GM18520 (cell line): Measurements from ENCODE around the gene PLD1.
"Not testable (repeated sequence)": the region's sequence is repeated elsewhere in the genome, so short reads cannot be mapped to it uniquely, and the experiment has no call there.

ENCODE experiments used
- ATAC-seq: cut with Tn5 transposase; IDR thresholded peaks from one replicate; pipeline ENCODE4 v1.9.1; 2021; ENCODE audit not compliant: unreplicated experiment

Gene PLD1

GRCh38 chr3:171809861-171810628, at the start of gene PLD1:
Gene PLD1, minus strand, starts transcription at chr3:171810483. Its CDS starts 72,432 bp downstream, at chr3:171738051.
- peak; percentile 23 for ATAC-seq

DNA sequence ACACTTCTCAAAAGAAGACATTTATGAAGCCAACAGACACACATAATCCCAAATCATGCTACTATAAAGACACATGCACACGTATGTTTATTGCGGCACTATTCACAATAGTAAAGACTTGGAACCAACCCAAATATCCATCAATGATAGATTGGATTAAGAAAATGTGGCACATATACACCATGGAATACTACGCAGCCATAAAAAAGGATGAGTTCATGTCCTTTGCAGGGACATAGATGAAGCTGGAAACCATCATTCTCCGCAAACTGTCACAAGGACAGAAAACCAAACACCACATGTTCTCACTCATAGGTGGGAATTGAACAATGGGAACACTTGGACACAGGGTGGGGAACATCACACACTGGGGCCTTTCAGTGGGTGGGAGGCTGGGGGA, 48.5 kb upstream of the PLD1 start:
- ATAC-seq, result not testable (repeated sequence)

DNA sequence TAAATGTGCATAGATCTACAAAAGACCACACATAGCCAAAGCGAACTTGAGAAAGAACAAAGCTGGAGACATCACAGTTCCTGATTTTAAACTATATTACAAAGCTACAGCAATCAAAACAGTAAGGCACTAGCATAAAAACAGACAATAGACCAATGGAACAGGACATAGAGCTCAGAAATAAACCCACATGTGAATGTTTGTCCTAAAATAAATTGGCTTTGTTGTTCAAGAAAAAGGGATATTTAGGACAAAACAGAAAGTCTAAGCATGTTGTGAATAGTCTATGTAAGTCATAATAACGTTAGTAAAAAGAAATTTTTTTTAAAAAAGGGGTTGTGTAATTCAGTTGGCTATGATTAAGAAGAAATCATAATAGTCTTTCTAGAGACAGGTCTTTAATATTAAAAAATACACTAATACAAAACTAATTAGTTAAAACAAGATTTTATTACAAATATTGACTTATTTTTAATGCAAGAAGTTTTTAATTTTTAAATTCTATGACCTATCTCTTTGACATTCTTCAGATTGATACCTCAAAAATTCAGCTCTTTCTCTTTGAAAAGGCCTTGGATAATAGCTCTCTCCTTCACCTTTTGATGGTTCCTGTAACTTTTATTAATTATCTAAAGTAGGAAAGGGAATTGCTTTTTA, 44.5 kb upstream of the PLD1 start:
- ATAC-seq, result no peak

GRCh38 chr3:171851660-171852058, 41.4 kb upstream of the PLD1 start:
- no peak for ATAC-seq

DNA sequence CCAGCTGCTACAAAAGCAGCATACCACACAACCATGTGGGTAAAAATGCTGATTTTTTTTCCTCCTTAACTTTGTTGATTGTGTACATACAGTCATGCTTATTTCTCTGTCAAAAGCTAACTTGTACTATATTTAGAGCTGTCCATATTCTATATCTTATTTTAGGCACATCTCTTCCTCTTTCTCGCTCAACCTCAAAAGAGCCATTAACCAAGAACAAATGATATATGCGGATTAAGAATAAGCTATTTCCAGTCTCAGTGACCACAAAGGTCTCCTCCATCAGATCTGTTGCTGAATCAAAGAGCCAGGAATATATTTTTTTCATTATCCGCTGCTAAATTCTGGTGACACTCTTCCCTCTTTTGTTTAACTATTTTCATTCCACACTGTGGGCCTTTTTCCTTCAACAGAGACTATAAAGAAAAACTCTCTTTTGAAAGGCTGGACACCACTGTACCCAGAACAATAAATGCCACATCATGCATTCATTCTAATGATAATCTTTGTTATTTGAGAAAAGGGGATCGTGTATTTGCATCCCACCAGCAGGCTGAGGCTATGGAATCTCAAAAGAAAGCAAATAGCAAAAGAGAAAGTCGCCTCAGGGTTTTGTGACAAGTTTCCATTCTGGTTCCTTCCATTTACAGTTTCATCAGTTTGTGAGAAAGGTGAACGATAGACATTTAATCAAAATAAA, 40.8 kb upstream of the PLD1 start:
- no peak for ATAC-seq

GRCh38 chr3:171850320-171850959, 40.2 kb upstream of the PLD1 start:
- no peak for ATAC-seq

- ATAC-seq, result no peak
These were observed 39.5 kb upstream of the PLD1 start for GRCh38 chr3:171849617-171850319.

DNA sequence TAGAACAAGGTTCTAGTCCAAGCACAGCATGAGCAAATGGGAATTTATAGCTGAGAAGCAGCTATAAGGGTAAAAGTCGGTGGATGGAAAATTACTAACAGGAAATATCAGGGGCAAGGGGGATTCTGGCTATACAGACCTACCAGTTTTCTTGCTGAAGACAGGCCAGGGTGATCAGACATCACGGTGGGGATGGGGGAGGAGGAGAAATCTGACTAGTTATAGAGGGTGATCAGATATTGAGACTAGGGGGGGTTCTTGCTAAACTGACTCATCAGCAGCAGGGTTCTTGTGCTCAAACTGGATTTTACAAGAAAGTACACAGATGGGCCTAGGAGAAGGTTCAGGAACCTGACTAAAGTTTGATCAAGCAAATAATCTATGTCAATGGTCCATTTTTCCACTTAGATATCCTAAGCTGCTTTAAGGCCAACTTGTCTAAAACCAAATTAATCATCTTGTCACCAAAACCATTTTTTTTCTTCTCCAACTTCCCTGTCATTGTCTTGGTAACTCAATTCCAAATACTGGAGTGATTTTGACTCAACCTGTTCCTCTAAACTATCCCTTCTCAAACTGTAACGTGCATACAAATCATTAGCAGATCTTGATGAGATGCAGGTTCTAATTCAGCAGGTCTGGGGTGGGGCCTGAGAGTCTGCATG, 37.4 kb upstream of the PLD1 start:
- ATAC-seq, result no peak

DNA sequence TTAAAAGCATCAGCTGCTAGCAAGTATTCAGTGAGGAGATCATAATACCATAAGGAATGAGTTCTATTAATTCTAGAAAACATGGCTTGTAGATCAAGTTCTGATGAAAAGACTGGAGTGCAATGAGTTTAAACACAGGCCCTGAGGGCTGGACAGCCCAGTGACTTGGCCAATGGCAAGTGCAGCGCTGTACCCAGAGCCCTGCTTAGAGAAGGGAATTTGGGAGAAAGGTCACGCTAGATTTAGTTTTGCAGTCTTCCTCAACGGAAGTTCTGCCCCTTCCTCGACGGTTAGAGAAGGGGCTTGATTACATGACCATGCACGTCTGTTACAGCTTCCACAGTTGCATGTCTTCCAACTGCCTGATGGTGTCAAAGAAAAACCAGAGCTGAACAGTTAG, 36.9 kb upstream of the PLD1 start:
- no peak for ATAC-seq

- ATAC-seq, result peak; percentile 77
These were observed 36.3 kb upstream of the PLD1 start for GRCh38 chr3:171846597-171846996.

DNA sequence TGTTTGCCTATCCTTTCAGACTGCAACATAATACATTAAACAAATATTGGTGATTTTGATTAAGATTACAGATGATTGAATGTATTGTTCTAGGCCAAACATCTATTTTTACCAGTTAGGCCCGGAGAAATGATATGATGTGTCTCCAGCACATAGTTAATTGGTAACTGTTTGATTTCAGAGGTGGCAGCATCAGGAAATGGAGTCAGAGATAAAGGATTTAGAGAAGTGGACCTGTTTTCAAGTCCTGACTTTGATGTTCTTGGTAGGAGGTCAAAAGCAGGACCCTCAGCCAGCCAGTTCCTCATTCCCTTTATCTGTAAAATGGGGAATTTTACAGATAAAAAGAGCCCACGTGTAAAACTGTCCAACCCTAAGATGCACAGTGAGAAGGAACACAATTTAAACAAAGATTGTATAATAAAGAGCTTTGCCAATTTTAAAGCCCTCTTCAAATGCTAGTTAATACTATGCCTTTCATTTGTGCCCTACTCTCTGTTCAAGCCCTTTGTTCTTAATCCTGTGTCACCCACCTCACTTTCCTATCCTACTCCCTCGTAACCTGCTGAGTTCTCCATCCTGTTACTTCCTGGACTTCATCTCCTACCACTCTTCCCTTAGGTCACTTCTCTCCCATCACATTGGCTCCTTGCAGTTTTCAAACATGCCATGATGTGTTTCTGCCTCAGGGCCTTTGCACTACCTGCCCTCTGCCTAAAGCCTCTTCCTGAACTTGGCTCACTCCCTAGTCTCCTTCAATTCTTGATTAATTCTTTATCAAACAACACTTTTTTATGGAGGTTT, 35.4 kb upstream of the PLD1 start:
- ATAC-seq, result no peak

DNA sequence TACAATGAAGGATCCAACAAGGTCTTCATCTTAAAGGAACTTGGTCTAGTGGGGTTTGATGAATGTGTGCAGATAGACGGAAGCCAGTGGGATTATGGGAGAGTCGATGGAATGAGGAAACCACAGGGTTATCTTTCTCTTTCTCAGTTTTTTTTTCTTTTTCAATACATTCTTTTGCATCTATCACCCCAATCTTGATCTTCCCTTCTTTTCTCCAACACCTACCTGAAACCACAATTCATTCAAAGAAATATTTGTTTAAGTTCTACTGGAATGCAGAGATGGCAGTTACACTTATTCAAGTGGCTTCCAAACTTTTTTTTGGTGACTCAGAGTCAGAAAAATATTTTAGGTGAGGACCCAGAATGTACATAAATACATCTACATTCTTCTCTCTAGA, 34.6 kb upstream of the PLD1 start:
- no peak for ATAC-seq

DNA sequence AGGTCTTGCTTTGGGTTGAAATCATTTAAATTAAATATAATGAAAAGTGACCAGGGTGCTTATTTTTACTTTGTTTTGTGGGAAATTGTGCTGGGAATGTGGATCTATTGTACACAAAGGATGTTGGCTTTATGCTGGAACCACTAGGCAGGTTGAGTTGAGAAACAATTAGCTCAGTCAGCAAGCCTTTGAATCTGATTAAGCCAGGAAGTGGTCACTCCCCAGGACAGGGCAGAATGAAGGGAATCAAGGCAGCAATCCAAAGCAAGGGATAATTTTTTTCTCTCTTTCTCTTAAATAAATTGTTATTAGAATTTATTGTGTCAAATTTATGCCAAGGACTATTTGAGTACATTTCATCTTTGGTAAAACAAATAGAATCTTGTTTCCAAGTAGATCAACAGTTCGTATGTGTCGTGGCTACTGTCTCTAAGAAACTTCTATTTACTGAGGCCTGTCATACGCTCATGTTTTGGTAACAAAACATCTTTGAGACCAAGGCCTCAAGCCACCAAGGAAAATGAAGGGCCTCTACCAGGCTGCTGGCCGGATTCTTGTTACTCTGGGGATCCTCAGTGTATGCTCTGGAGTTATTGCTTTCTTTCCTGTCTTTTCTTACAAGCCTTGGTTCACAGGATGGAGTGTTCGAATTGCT, 32.7 kb upstream of the PLD1 start, which contains the start of gene TMEM212:
TSS of gene TMEM212 (plus strand) at position 486 of the 655 bp plus-strand sequence. CDS start at position 521, 35 bp downstream.
- no peak for ATAC-seq

DNA sequence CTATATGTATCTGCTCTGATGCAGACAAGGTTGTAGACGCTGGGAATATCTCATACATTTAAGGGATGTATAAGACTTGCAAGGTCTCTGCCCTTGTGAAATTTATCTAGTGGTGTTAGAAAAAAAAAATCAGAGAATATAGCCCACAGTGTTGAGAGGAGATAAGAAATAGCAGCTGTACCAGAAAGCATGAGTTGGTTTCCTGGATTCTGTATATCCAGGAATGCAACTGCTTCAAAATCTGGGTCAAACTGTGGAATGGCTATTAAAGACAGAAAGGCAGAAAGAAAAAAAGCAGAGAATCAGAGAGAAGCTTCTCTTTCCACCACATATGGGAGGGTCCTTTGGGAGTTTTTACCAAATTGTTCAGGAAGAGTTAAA, 31.3 kb upstream of the PLD1 start:
- no peak for ATAC-seq

- ATAC-seq, result no peak
These were observed 30.7 kb upstream of the PLD1 start for GRCh38 chr3:171840811-171841619.

DNA sequence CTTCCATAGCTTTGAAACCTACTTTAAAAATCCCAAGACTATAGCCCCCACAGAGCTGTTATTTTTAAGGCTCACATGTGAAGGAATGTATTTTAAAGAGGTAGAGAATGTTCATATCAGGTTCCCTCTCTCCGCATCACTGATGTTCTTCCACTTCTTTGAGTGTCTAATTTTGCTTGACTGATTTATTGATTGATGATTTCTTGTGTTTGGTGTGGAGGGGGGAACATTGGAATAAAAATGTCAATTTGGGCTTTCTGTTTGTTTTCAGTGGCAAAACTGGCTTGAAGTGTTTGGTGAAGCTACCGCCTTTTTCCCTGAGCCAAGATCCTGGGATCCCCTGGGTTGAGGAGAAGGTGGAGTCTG, 30.1 kb upstream of the PLD1 start:
- ATAC-seq, result no peak

DNA sequence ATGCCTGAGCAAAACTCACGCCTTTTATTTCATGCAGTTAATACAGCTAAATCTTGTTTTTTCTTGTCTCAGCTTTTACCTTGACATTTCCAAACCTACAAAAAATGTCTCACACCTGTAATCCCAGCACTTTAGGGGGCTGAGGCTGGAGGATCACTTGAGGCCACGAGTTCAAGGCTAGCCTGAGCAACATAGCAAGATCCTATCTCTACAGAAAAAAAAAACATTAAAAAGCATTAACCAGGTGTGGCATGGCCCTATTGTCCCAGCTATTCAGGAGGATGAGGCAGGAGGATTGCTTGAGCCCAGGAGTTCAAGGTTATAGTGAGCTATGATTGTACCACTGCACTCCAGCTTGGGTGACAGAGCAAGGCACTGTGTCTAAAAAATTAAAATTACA, 29.0 kb upstream of the PLD1 start:
- ATAC-seq, result no peak

GRCh38 chr3:171838218-171838720, 28.0 kb upstream of the PLD1 start:
- no peak for ATAC-seq
